H1 (cell line): Measurements from ENCODE around the gene SLC6A18. TPM values are rescaled to one million over a fixed set of nuclear protein-coding genes. Genes with fewer than 3 reads are reported as not detected.
A peak's percentile ranks its signal among the peaks of the same experiment; 100 is the strongest.

Source experiments
- CTCF ChIA-PET: fragments of 300-600 bp; sonication (Branson Sonifier 250); formaldehyde crosslinking; loops from one replicate; lab custom pipeline; 2021; ENCODE audit not compliant: partially characterized antibody; lab: Charles Lee
- POLR2A ChIA-PET: fragments of 300-600 bp; sonication (Branson Sonifier 250); formaldehyde crosslinking; loops from one replicate; lab custom pipeline; 2021; ENCODE audit warnings: inconsistent platforms; ENCODE audit not compliant: partially characterized antibody; lab: Charles Lee
- DNase-seq, 2 experiments: peaks; one replicate each; pipeline versions ENCODE4 v3.0.0 to v3.0.0-alpha.2; 2010 to 2022; ENCODE audit warnings: low spot score in 2 of 2, low read depth in 1 of 2, mixed read lengths in 1 of 2
- FAIRE-seq: peaks from 2 replicates; lab custom pipeline; 2011; peaks lifted over from hg19 to GRCh38; lab: Jason Lieb, UNC
- H2AFZ ChIP-seq: 2 replicates; pipeline ENCODE4 v1.8.1; 2012; ENCODE audit warnings: low read length, inconsistent platforms
- H2AK5ac ChIP-seq: 2 replicates; pipeline ENCODE4 v1.6.1; 2013; ENCODE audit warnings: low read depth, low read length
- H2BK120ac ChIP-seq: replicated peaks from 2 replicates; pipeline ENCODE3; 2013; ENCODE audit warnings: low read depth, low read length, inconsistent platforms
- H2BK12ac ChIP-seq: 2 replicates; pipeline ENCODE4 v1.6.1; 2013; ENCODE audit warnings: low read depth, low read length
- H2BK15ac ChIP-seq: 2 replicates; pipeline ENCODE4 v1.6.1; 2013; ENCODE audit warnings: low read length
- H2BK20ac ChIP-seq: 2 replicates; pipeline ENCODE4 v1.6.1; 2013; ENCODE audit warnings: low read length
- H2BK5ac ChIP-seq: 2 replicates; pipeline ENCODE4 v1.6.1; 2013; ENCODE audit warnings: low read depth, low read length
- H3K14ac ChIP-seq: 2 replicates; pipeline ENCODE4 v1.6.1; 2013; ENCODE audit warnings: inconsistent platforms; ENCODE audit not compliant: insufficient read length
- H3K18ac ChIP-seq: 2 replicates; pipeline ENCODE4 v1.6.1; 2013; ENCODE audit warnings: low read length; ENCODE audit errors: extremely low read depth
- H3K23ac ChIP-seq: 2 replicates; pipeline ENCODE4 v1.6.1; 2013; ENCODE audit warnings: inconsistent platforms; ENCODE audit not compliant: insufficient read length
- H3K23me2 ChIP-seq: 2 replicates; pipeline ENCODE4 v1.6.1; 2013; ENCODE audit warnings: low read depth, low read length
- H3K27ac ChIP-seq: 2 replicates; pipeline ENCODE4 v1.6.1; 2011; ENCODE audit warnings: low read depth, low read length, inconsistent platforms
- H3K27me3 ChIP-seq, 4 experiments: replicated peaks in 1 of 4; 1 replicate in 1 of 4; 2 replicates in 3 of 4; pipeline versions ENCODE4 v1.6.1 to v1.8.1; 2011 to 2013; ENCODE audit warnings: low read length in 3 of 4, mild to moderate bottlenecking in 3 of 4, inconsistent platforms in 2 of 4, mixed read lengths in 2 of 4, moderate library complexity in 1 of 4; ENCODE audit not compliant: control insufficient read depth in 3 of 4, insufficient read depth in 3 of 4; ENCODE audit errors: extremely low read depth in 1 of 4
- H3K36me3 ChIP-seq, 4 experiments: 2 replicates each; pipeline versions ENCODE4 v1.6.1 to v1.8.1; 2011 to 2013; ENCODE audit warnings: mild to moderate bottlenecking in 4 of 4, low read length in 3 of 4, moderate library complexity in 2 of 4, control low read depth in 1 of 4, inconsistent platforms in 1 of 4; ENCODE audit not compliant: insufficient read depth in 4 of 4, control insufficient read depth in 2 of 4
- H3K4ac ChIP-seq: replicated peaks from 2 replicates; pipeline ENCODE3; 2013; ENCODE audit warnings: low read length, low read depth, mixed read lengths, inconsistent platforms; ENCODE audit not compliant: insufficient read length
- H3K4me1 ChIP-seq, 4 experiments: replicated peaks in 1 of 4; 1 replicate in 1 of 4; 2 replicates in 3 of 4; pipeline versions ENCODE4 v1.6.1 to v1.8.1; 2011 to 2013; ENCODE audit warnings: low read length in 3 of 4, inconsistent platforms in 2 of 4, mixed read lengths in 1 of 4; ENCODE audit not compliant: insufficient read depth in 4 of 4, control insufficient read depth in 3 of 4
- H3K4me2 ChIP-seq, 2 experiments: 2 replicates each; pipeline versions ENCODE4 v1.6.1 to v1.8.1; 2011 to 2013; ENCODE audit warnings: low read depth in 2 of 2, low read length in 2 of 2, control low read depth in 1 of 2, inconsistent platforms in 1 of 2, mild to moderate bottlenecking in 1 of 2; ENCODE audit not compliant: insufficient read depth in 1 of 2
- H3K4me3 ChIP-seq, 4 experiments: fragments of 200-600, 300-600 bp in 1 of 4; sonication (generic), shearing (Covaris generic), sonication (Bioruptor Twin) in 1 of 4; 2 replicates each; pipeline versions ENCODE4 v1.5.1 to v1.8.1; 2011 to 2016; ENCODE audit warnings: low read length in 4 of 4, low read depth in 3 of 4, control low read depth in 2 of 4, inconsistent platforms in 2 of 4, mild to moderate bottlenecking in 2 of 4, mixed read lengths in 1 of 4, moderate library complexity in 1 of 4; ENCODE audit not compliant: insufficient read depth in 2 of 4; ENCODE audit errors: extremely low read depth in 1 of 4
- H3K56ac ChIP-seq: replicated peaks from 2 replicates; pipeline ENCODE3; 2013; ENCODE audit warnings: low read depth, mild to moderate bottlenecking, mixed read lengths, low read length, inconsistent platforms; ENCODE audit not compliant: insufficient read length
- H3K79me1 ChIP-seq: 2 replicates; pipeline ENCODE4 v1.6.1; 2013; ENCODE audit warnings: low read depth, low read length, control low read depth
- H3K79me2 ChIP-seq, 2 experiments: 2 replicates each; pipeline versions ENCODE4 v1.6.1 to v1.8.1; 2012 to 2013; ENCODE audit warnings: low read length in 2 of 2, mild to moderate bottlenecking in 2 of 2, inconsistent platforms in 1 of 2; ENCODE audit not compliant: insufficient read depth in 2 of 2, control insufficient read depth in 1 of 2
- H3K9ac ChIP-seq, 4 experiments: replicated peaks in 1 of 4; 1 replicate in 1 of 4; 2 replicates in 3 of 4; pipeline versions ENCODE4 v1.6.1 to v1.8.1; 2011 to 2013; ENCODE audit warnings: low read depth in 3 of 4, low read length in 3 of 4, control low read depth in 2 of 4, mild to moderate bottlenecking in 2 of 4, moderate library complexity in 2 of 4, inconsistent platforms in 1 of 4; ENCODE audit errors: extremely low read depth in 1 of 4
- H3K9me3 ChIP-seq, 2 experiments: 2 replicates each; pipeline versions ENCODE4 v1.6.1 to v1.8.1; 2012 to 2013; ENCODE audit warnings: mild to moderate bottlenecking in 2 of 2, moderate library complexity in 2 of 2, control low read depth in 1 of 2, inconsistent platforms in 1 of 2, low read depth in 1 of 2, low read length in 1 of 2, mixed read lengths in 1 of 2; ENCODE audit not compliant: insufficient read depth in 2 of 2
- H4K20me1 ChIP-seq, 2 experiments: replicated peaks in 1 of 2; 2 replicates each; pipeline versions ENCODE3 to v1.8.1; 2011 to 2013; ENCODE audit warnings: inconsistent platforms in 2 of 2, low read length in 2 of 2, mild to moderate bottlenecking in 1 of 2; ENCODE audit not compliant: insufficient read depth in 2 of 2, control insufficient read depth in 1 of 2
- H4K5ac ChIP-seq: 2 replicates; pipeline ENCODE4 v1.6.1; 2013; ENCODE audit warnings: low read length, low read depth, mixed read lengths, inconsistent platforms; ENCODE audit not compliant: insufficient read length
- H4K8ac ChIP-seq: 2 replicates; pipeline ENCODE4 v1.8.0; 2013; ENCODE audit warnings: mild to moderate bottlenecking, moderate library complexity, low read length, inconsistent platforms; ENCODE audit not compliant: insufficient read depth; ENCODE audit errors: extremely low read depth
- H4K91ac ChIP-seq: replicated peaks from 2 replicates; pipeline ENCODE3; 2013; ENCODE audit warnings: low read length, mixed read lengths, inconsistent platforms; ENCODE audit not compliant: insufficient read length
- BCL11A ChIP-seq, 2 experiments: IDR thresholded peaks; one replicate each; pipeline ENCODE4 v1.6.1; 2011; ENCODE audit warnings: low read depth in 2 of 2, low read length in 2 of 2, mild to moderate bottlenecking in 2 of 2
- CBX5 ChIP-seq: fragments of 300-800, 300-1000 bp; sonication (generic); IDR thresholded peaks from 2 replicates; pipeline ENCODE4 v1.7.1; 2016; ENCODE audit warnings: antibody characterized with exemption, low read length, low read depth
- CEBPB ChIP-seq: IDR thresholded peaks from 2 replicates; pipeline ENCODE4 v1.6.1; 2012; ENCODE audit warnings: low read depth, low read length
- CTBP2 ChIP-seq: IDR thresholded peaks from 2 replicates; pipeline ENCODE4 v1.7.0; 2011; ENCODE audit warnings: borderline replicate concordance, mild to moderate bottlenecking, moderate library complexity, mixed read lengths, low read length; ENCODE audit not compliant: insufficient read depth, insufficient read length
- EGR1 ChIP-seq: IDR thresholded peaks from 2 replicates; pipeline ENCODE4 v1.6.1; 2011; ENCODE audit warnings: low read depth, low read length, borderline replicate concordance
- FOSL1 ChIP-seq: IDR thresholded peaks from 2 replicates; pipeline ENCODE4 v1.6.1; 2011; ENCODE audit warnings: mild to moderate bottlenecking, low read depth, low read length, moderate library complexity; ENCODE audit not compliant: insufficient read depth
- HDAC6 ChIP-seq: IDR thresholded peaks from one replicate; pipeline ENCODE4 v1.7.1; 2012; ENCODE audit warnings: low read depth, mild to moderate bottlenecking, inconsistent platforms, low read length, moderate library complexity
- JUND ChIP-seq: IDR thresholded peaks from 2 replicates; pipeline ENCODE4 v1.6.1; 2011; ENCODE audit warnings: mild to moderate bottlenecking, improper control_type of control experiment, low read length
- KDM5A ChIP-seq: fragments of 200-600 bp; IDR thresholded peaks from 2 replicates; pipeline ENCODE4 v1.7.1; 2012; ENCODE audit warnings: mild to moderate bottlenecking, low read length, inconsistent platforms, mixed read lengths
- NRF1 ChIP-seq: IDR thresholded peaks from 2 replicates; pipeline ENCODE4 v1.6.1; 2011; ENCODE audit warnings: mild to moderate bottlenecking, low read depth, low read length, improper control_type of control experiment
- PHF8 ChIP-seq: fragments of 200-600 bp; sonication (generic); conservative IDR thresholded peaks from 2 replicates; pipeline ENCODE4 v1.7.1; 2012; ENCODE audit warnings: low read depth, mild to moderate bottlenecking, inconsistent platforms, low read length, moderate library complexity
- POLR2A ChIP-seq, 2 experiments: IDR thresholded peaks; 1 replicate in 1 of 2; 2 replicates in 1 of 2; pipeline ENCODE4 v1.6.1; 2011; ENCODE audit warnings: low read depth in 2 of 2, low read length in 2 of 2, mild to moderate bottlenecking in 2 of 2; ENCODE audit errors: control extremely low read depth in 1 of 2
- RFX5 ChIP-seq: IDR thresholded peaks from 2 replicates; pipeline ENCODE4 v1.6.1; 2011; ENCODE audit warnings: low read depth, low read length, improper control_type of control experiment, borderline replicate concordance
- YY1 ChIP-seq: IDR thresholded peaks from 2 replicates; pipeline ENCODE4 v1.6.1; 2011; ENCODE audit warnings: low read depth, mild to moderate bottlenecking, low read length
- WGBS, 2 experiments: shearing (Covaris generic) in 1 of 2; methylation state at CpG; one replicate each; pipeline versions ENCODE4 v1.1.6 to v1.1.7; 2013 to 2015; ENCODE audit warnings: low lambda C conversion rate in 2 of 2, mixed read lengths in 2 of 2, inconsistent platforms in 1 of 2, low coverage in 1 of 2, missing lambda C conversion rate in 1 of 2; ENCODE audit not compliant: insufficient replicate concordance in 2 of 2, insufficient coverage in 1 of 2, insufficient read length in 1 of 2; ENCODE audit errors: extremely low coverage in 1 of 2, missing lambda C conversion rate in 1 of 2; 5-methylcytosine and 5-hydroxymethylcytosine counted together
- polyA plus RNA-seq, 7 experiments: library from polyadenylated mRNA; depleted of rRNA in 3 of 7; stranded (reverse) in 5 of 7; unstranded in 2 of 7; fragments of >200 nt in 5 of 7; fragments of 200-250 nt in 2 of 7; gene quantifications; 1 replicate in 5 of 7; 2 replicates in 1 of 7; 4 replicates in 1 of 7; pipeline versions ENCODE4 v1.2.1 to v1.2.3, GENCODE V29; 2011 to 2013; ENCODE audit warnings: missing spikeins in 2 of 7, mixed read lengths in 2 of 7
- total RNA-seq: library from RNA; stranded (reverse); fragmentation: NEBNext Ultra II Directional; extraction: Animal tissue kit (Norgen Biotek cat#: 25700); gene quantifications from 2 replicates; pipeline ENCODE4 v1.2.1, GENCODE V29; 2021

The SLC6A18 gene
- total and polyA plus RNA-seq, 2 of the 8 experiments (the other 6 are each of a cell fraction or from before 2014, with no cell fraction given), result not detected

DNA sequence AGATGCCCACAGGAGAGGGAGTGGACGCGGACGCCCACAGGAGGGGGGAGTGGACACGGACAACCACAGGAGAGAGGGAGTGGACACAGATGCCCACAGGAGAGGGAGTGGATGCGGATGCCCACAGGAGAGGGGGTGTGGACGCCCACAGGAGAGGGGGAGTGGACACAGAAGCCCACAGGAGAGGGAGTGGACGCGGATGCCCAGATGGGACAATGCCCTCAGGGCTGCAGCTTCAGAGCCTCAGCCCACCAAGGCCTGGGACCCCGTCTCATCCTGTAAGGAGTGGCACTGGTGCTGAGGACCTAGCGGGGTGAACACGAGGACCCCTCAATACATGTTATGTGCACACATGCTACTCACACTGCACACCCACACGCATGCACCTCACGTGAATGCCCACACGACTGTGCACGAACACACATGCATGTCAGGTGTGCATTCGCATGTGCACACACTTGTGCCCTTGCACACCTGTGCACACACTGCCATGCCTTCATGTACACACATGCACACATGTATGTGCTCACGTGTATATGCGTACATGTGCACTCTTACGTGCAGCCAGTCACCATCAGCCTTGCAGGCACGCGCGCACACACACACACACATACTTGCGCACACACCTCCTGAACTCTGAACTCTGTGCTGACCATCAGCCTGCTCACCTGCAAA, 34.8 kb downstream of the SLC6A18 start:
- CTCF ChIA-PET, result no interaction called here
- TF ChIP-seq CTBP2 (no peak), FOSL1 (no peak), CBX5 (no peak), BCL11A (IDR thresholded peaks at IDR 0.05; ENCODE audit: low read depth in 2 of 2, low read length in 2 of 2) (no peak), JUND (no peak), KDM5A (no peak), HDAC6 (no peak), POLR2A (IDR thresholded peaks at IDR 0.05; ENCODE audit: control extremely low read depth in 1 of 2, low read depth in 2 of 2, low read length in 2 of 2) (no peak), CEBPB (no peak), EGR1 (no peak), NRF1 (no peak), PHF8 (no peak), RFX5 (no peak), YY1 (no peak)

More for the DNA sequence above, 34.8 kb downstream of the SLC6A18 start:
- no peak for FAIRE-seq
- Histone ChIP-seq H3K18ac (no peak overlapping the region), H3K23me2 (no peaks in the 10 kb centered on the region), H2AFZ (no peak overlapping the region), H4K91ac (peak overlapping the region; percentile 54), H3K79me2 (no peaks in the 10 kb centered on the region), H3K36me3 (peaks cover 0 to 39% (median 10%) of the 10 kb centered on the region in 4 experiments; a peak in 6 of 8 replicates), H3K27ac (no peak overlapping the region), H2BK20ac (0 out of 2 replicates have a peak overlapping the region, but pooled peaks have one; percentile 61), H2BK15ac (peak overlapping the region; percentile 88; the same call in 1 of the 2 replicates), H3K14ac (no peak overlapping the region), H2BK12ac (0 out of 2 replicates have a peak overlapping the region, but pooled peaks have one; percentile 60), H3K23ac (no peak overlapping the region), H3K9me3 (peaks cover 28 to 43% of the 10 kb centered on the region in 2 experiments), H3K4me1 (no peaks in the 10 kb centered on the region; a peak in 1 of 7 replicates), H3K9ac (no peak overlapping the region), H4K8ac (no peak overlapping the region), H3K56ac (no peak overlapping the region), H3K4me2 (no peak overlapping the region), H4K5ac (no peak overlapping the region), H3K4ac (no peak overlapping the region), H2BK5ac (peak overlapping the region; percentile 60; the same call in 1 of the 2 replicates), H4K20me1 (peaks cover 0 to 9% of the 10 kb centered on the region in 2 experiments), H3K27me3 (no peaks in the 10 kb centered on the region), H2AK5ac (no peak overlapping the region), H2BK120ac (no peak overlapping the region), H3K79me1 (no peaks in the 10 kb centered on the region), H3K4me3 (no peak overlapping the region)
- DNase-seq, result no peak
- POLR2A ChIA-PET, result no interaction called here
- WGBS, 2 experiments, result 91% methylated on average over 20 of the region's 23 CpGs; no CpG with 5 or more reads in 1 of the 2 experiments
